Measurements from ENCODE around the gene OR6Y1. TPM values are rescaled to one million over a fixed set of nuclear protein-coding genes. Genes with fewer than 3 reads are reported as not detected.

Gene OR6Y1
- total and polyA plus RNA-seq, 2 donors (not counting 3 experiments of a cell fraction or from before 2014, with no cell fraction given) = not detected

DNA sequence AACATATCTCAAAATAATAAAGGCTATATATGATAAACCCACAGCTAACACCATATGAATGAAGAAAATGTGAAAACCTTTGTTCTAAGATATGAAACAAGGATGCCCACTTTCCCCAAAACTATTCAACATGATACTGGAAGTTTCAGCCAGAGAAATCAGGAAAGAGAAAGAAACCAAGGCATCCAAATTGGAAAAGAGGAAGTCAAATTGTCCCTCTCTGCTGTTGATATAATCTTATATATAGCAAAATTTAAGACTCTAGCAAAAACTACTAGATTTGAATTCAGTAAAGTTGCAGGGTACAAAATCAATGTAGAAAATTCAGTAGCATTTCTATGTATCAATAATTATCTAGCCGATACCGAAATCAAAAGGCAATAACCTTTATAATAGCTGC is 46.5 kb upstream of the OR6Y1 start:
- Histone ChIP-seq H3K27ac (ENCODE audit: insufficient read depth, low read depth, low read length) (no peak overlapping the region), H4K20me1 (replicated peaks; ENCODE audit: control insufficient read depth, extremely low read depth, insufficient read depth, low read length) (no peaks in the 10 kb centered on the region), H3K9ac (replicated peaks; ENCODE audit: extremely low read depth, insufficient read depth, low read length) (no peak overlapping the region), H3K79me2 (ENCODE audit: control insufficient read depth, insufficient read depth, low read length) (no peaks in the 10 kb centered on the region), H3K36me3 (ENCODE audit: control insufficient read depth in 2 of 2, extremely low read depth in 1 of 2, insufficient read depth in 2 of 2, low read length in 2 of 2) (no peaks in the 10 kb centered on the region), H2AFZ (ENCODE audit: low read depth, low read length) (no peak overlapping the region), H3K9me1 (replicated peaks; ENCODE audit: control insufficient read depth, extremely low read depth, insufficient read depth, low read length) (no peaks in the 10 kb centered on the region), H3K4me1 (ENCODE audit: control insufficient read depth, extremely low read depth, insufficient read depth, low read length) (no peaks in the 10 kb centered on the region), H3K4me2 (ENCODE audit: insufficient read depth, low read length) (no peak overlapping the region), H3K9me3 (replicated peaks; ENCODE audit: control insufficient read depth, insufficient read depth, low read length) (no peaks in the 10 kb centered on the region), H3K4me3 (replicated peaks in 1 of 3; ENCODE audit: insufficient read depth in 1 of 3, low read depth in 1 of 3, low read length in 3 of 3) (no peak overlapping the region), H3K27me3 (ENCODE audit: control insufficient read depth in 2 of 2, insufficient read depth in 2 of 2, low read length in 2 of 2) (no peaks in the 10 kb centered on the region)
- FAIRE-seq (no peak), DNase-seq (ENCODE audit: low read depth, low spot score) (no peak)
- TF ChIP-seq JUN (IDR thresholded peaks at IDR 0.05; ENCODE audit: borderline replicate concordance, insufficient read depth, insufficient read length, low read depth) (no peak), EZH2 (IDR thresholded peaks at IDR 0.05; ENCODE audit: borderline replicate concordance, low read depth, low read length, severe bottlenecking) (no peak), MYC (IDR thresholded peaks at IDR 0.05; ENCODE audit: low read depth, low read length) (no peak), POLR2A (IDR thresholded peaks at IDR 0.05; ENCODE audit: low read depth, low read length) (no peak), POLR2AphosphoS5 (IDR thresholded peaks at IDR 0.05; ENCODE audit: insufficient read depth, low read depth, low read length) (no peak), GATA2 (IDR thresholded peaks at IDR 0.05; ENCODE audit: insufficient read depth, insufficient read length, low read depth, low read length) (no peak), FOS (IDR thresholded peaks at IDR 0.05; ENCODE audit: borderline replicate concordance, insufficient read depth, low read length) (no peak)
- TF ChIP-seq, protein P1, sequence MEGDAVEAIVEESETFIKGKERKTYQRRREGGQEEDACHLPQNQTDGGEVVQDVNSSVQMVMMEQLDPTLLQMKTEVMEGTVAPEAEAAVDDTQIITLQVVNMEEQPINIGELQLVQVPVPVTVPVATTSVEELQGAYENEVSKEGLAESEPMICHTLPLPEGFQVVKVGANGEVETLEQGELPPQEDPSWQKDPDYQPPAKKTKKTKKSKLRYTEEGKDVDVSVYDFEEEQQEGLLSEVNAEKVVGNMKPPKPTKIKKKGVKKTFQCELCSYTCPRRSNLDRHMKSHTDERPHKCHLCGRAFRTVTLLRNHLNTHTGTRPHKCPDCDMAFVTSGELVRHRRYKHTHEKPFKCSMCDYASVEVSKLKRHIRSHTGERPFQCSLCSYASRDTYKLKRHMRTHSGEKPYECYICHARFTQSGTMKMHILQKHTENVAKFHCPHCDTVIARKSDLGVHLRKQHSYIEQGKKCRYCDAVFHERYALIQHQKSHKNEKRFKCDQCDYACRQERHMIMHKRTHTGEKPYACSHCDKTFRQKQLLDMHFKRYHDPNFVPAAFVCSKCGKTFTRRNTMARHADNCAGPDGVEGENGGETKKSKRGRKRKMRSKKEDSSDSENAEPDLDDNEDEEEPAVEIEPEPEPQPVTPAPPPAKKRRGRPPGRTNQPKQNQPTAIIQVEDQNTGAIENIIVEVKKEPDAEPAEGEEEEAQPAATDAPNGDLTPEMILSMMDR (IDR thresholded peaks at IDR 0.05; ENCODE audit: extremely low read depth in 1 of 2, insufficient read depth in 1 of 2, low read depth in 1 of 2, low read length in 2 of 2) = no peak
- TF ChIP-seq, protein P2, sequence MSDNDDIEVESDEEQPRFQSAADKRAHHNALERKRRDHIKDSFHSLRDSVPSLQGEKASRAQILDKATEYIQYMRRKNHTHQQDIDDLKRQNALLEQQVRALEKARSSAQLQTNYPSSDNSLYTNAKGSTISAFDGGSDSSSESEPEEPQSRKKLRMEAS (IDR thresholded peaks at IDR 0.05; ENCODE audit: insufficient read depth, insufficient read length) = no peak
- dilution Hi-C loops (cut with MboI; ENCODE audit: extremely low pct_ligation_motif_present, low sequenced_read_pairs) (no loop called here), intact Hi-C loops (cut with micrococcal nuclease) (no loop called here)
- ChIA-PET CTCF (interaction anchor here (0.9 to 1.1 kb wide), 2 partner anchors 11 kb away, joined by 3 read pairs; no protein-coding TSS in a partner anchor), POLR2A (no interaction called here)
- no TSS peak for BruUV-seq (replicated peaks)
